Testis (tissue), 2 donors: ENCODE data around the gene GARIN5B.

Source experiments
- CTCF ChIP-seq, 3 experiments: fragments of 450-650 bp in 2 of 3; fragments of 200-600 bp in 1 of 3; sonication (generic) in 1 of 3; IDR thresholded peaks; one replicate each; pipeline ENCODE4 v1.5.1; 2016 to 2019; ENCODE audit warnings: antibody characterized with exemption in 3 of 3, mild to moderate bottlenecking in 2 of 3, moderate library complexity in 1 of 3
- POLR2A ChIP-seq: fragments of 450-650 bp; IDR thresholded peaks from one replicate; pipeline ENCODE4 v1.6.1; 2017; ENCODE audit warnings: antibody characterized with exemption, mild to moderate bottlenecking, moderate library complexity

GRCh38 chr19:55348317-55349034 lies 14.6 kb downstream of the GARIN5B start:
- TF ChIP-seq CTCF (IDR thresholded peaks at IDR 0.05) (no peak), POLR2A (no peak)
